Kidney glomerular epithelial cell (primary cell): ENCODE data around the gene HECTD4.
"Not testable (repeated sequence)": the region's sequence is repeated elsewhere in the genome, so short reads cannot be mapped to it uniquely, and the experiment has no call there.

Experiments
- DNase-seq: peaks from one replicate; lab custom pipeline; 2025; lab: John Stamatoyannopoulos, UW

HECTD4 gene

GRCh38 chr12:112354399-112354798 is 27.8 kb downstream of the HECTD4 start:
- DNase-seq, result no peak

DNA sequence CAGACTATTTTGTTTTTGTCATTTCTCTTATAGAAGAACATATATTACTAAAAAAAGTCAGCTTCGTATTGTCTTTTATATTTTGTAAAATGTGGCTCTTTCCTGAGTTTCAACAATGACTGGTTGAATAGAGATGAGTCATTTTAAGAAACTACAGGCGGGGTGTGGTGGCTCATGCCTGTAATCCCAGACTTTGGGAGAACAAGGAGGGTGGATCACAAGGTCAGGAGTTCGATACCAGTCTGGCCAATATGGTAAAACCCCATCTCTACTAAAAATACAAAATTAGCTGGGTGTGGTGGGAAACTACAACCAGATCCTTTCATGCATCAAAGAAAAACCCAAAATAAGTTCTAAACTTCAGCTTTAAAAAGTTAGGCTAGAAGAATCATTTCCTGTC is 28.8 kb downstream of the HECTD4 start:
- DNase-seq, result no peak

GRCh38 chr12:112352921-112353320 is 29.3 kb downstream of the HECTD4 start:
- DNase-seq, result no peak

DNA sequence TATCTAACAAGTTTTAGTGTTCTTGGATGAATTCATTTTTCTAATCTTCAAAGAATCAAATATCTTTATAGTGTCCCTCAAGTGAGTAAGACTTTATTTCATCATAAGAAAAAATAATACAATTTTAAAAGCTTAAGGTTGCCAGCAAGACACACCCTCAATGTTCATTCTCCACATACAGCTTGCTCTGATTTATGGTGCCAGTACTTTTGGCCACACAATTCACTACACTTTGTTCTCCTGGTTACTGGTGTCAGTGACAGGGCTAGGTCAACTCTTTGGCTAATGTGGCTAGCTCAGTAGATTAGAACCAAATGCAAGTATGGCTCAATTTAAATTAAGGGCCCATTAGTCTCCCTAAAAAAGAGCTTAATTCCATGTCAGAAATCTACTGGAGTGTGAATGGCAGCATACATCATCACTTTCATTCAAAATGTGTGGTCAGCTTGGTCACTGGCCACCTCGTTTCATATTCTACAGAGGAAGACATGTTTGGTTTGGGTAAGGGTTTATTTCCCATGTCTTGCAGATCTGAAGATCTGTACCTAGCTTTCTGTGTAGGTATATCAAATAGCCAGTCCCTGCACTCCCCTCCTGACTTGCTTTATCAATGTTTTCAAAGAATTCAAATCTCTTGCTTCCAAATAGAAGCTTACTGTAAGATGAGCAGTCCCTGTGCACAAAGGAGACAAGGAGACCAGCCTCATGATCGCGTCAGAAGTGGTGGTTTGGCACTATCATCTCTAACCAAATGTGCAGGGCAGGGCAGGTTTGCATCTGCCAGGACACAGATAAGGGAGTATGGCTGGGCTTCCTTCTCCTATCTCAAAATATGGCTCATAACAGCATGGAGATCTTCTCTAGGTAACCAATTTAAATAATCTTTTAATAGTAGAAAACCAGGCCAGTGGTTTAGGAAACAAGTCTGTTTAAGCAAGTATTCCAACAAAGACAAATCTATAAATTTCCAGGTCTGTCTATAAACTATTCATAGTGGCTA is 31.3 kb downstream of the HECTD4 start:
- no peak for DNase-seq

- no peak for DNase-seq
Measured at GRCh38 chr12:112349431-112349830, 32.8 kb downstream of the HECTD4 start.

- DNase-seq, result not testable (repeated sequence)
Measured at GRCh38 chr12:112348926-112349325, 33.3 kb downstream of the HECTD4 start.

- peak; percentile 25 for DNase-seq
Measured at GRCh38 chr12:112347581-112347982, 34.6 kb downstream of the HECTD4 start.

DNA sequence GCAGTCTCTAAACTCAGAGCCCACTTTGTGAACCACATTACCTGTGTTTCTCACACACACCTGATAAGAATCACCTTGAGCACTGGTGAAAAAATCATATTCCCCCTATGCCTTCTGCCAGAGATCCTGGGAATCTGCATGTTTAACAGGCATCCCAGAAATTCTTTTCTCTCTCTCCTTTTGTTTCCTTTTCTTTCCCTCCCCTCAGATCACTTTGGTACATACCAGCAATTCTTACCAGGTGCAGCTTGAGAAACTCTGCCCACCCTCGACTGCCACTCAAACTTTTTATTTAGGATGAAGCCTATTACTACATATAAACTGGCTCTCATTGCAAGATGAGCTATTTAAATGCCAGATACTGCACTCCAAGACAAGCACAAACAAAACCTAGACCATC is 36.0 kb downstream of the HECTD4 start:
- DNase-seq, result no peak

GRCh38 chr12:112344220-112344619 is 38.0 kb downstream of the HECTD4 start:
- no peak for DNase-seq

DNA sequence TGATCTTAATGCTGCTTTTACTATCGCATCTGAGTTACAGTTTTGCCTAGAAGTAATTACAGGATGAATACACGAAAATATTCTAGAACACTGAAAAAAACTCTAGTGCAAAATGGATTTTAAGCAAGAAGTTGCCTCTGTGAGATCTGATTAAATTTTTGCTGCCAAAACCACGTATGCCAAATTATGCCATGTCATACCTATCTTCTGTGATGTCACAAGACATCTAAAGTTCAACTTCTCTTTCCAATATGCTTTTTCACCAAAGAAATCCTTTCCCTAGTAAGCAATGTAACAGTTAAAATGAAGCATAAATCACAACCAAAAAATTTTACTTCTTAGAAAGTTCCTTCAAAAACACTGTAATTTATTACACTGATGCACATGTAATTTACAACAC is 39.6 kb downstream of the HECTD4 start:
- DNase-seq, result no peak

DNA sequence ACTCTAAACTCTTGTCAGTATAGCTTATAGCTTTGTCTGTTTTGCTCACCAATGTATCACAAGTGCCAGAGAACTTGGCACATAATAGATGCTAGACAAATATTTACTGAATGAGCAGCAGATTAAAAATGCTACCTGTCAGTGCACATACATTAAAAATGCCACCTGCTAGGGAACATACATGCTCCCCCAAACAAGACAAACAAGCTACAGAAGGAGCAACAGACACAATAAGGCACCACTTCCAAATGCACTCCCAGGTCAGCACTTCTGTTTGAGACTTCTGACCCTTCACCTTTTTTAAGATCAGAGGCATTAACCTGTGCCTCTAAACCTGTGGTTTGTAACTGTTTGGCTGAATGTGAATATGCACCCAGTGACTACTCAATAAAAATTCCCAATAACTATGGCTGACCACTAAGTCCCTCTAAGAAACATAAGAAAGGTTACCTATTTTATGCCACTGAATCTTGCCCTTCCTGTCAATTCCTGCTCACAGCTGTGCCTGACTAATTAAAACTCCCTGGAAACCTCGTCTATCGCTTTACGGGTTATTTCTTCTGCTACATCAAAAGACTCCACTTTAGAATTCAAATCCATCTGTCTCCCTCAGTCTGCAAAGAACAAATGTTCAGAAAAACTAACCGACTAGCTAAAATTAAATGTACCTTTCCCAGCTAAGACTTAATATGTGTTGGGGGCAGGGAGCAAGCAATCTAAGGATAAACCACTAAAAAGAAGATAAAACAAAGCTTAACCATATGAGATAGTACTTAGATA is 41.0 kb downstream of the HECTD4 start:
- DNase-seq, result no peak

- no peak for DNase-seq
Measured at GRCh38 chr12:112340230-112340629, 42.0 kb downstream of the HECTD4 start.

- not testable (repeated sequence) for DNase-seq
Measured at GRCh38 chr12:112334999-112335398, 47.2 kb downstream of the HECTD4 start.

DNA sequence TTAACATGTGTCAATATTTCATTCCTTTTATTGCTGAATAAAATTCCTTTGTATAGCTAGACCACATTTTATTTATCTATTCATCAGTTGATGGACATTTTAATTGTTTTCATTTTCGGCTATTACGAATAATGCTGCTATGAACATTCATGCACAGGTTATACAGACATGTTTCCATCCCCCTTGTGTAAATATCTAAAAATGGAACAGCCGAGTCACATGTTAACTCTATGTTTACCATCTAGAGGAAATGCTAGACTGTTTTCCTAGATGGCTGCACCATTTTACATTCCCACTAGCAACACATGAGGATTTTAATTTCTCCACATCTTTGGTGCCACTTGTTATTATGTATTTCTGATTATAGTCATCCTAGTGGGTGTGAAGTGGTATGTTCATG is 49.2 kb downstream of the HECTD4 start:
- DNase-seq, result no peak

DNA sequence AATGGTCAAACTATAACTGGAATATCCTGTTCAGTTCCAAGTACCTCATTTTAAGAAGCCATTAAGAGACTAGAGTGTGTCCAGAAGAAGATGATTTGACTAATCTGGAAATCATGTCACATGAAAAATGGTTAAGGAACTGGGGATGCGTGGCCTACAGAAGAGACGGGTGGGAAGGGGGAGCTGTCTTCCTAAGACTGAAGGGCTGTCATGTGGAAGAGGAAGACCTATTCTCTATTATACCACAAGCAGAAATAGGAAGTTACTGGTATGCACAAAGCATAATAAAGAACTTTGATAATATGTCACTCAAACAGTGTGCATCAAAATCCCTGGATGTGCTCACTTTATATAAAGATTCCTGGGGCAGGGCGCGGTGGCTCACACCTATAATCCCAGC is 50.3 kb downstream of the HECTD4 start:
- DNase-seq, result no peak

- no peak for DNase-seq
Measured at GRCh38 chr12:112330706-112331105, 51.5 kb downstream of the HECTD4 start.

- DNase-seq, result no peak
Measured at GRCh38 chr12:112328456-112329124, 53.6 kb downstream of the HECTD4 start.

DNA sequence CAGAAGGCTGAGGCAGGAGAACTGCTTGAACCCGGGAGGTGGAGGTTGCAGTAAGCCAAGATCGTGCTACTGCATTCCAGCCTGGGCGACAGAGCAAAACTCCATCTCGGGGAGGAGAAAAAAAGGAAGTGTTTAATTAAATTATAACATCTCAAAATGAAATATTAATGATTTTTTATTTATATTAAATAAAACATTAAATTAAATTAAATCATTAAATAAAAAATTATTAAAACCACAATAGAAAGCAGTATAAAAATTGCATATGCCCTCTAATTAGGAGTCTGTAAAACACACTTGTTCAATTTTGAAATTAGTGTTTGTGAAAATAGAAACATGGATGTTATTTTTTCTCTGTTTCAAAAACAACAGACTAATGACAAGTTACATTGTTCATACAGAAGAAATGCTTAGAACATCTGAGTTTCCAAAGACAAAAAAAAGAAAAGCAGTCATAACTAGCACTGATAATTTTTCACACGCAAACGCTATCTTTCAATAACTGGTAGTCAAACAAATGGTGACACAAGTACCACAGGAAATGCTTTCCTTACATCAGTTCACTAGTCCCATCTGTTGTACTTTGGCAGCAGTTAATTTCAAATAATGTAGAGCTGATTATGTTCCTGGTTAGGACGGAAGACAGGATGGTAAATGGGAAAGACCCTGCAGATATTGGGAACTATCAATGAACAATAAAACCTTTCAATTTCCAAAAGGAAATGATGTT is 54.9 kb downstream of the HECTD4 start:
- DNase-seq, result no peak

DNA sequence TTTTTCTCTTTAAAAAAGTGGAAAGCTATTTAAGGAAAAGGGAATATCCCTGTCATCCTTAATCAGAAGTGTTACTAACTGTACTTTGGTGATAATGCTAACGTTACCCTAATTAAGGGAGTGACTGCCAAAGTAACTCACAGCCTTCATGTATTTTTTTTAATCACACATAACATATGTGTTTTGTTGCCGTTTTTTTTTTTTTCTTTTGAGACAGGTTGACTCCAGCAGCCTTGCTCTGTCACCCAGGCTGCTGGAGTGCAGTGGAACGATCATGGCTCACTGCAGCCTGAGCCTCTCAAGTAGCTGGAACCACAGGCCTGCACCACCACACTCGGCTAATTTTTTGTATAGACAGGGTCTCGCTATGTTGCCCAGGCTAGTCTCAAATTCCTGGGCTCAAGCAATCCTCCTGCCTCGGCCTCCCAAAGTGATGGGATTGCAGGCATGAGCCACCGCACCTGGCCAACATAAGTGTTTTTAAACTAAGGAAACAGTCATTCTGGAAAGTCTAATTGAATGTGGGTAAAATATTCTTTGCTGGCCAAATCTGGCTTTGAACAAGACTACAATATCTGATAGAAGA is 56.5 kb downstream of the HECTD4 start:
- DNase-seq, result no peak

- DNase-seq, result no peak
Measured at GRCh38 chr12:112325157-112325556, 57.1 kb downstream of the HECTD4 start.

- DNase-seq, result no peak
Measured at GRCh38 chr12:112322882-112323547, 59.2 kb downstream of the HECTD4 start.
